Vagina (tissue), 2 donors: ENCODE results near the gene COLQ. TPM values are rescaled to one million over a fixed set of nuclear protein-coding genes. Genes with fewer than 3 reads are reported as not detected.

ENCODE experiments used
- DNase-seq, 2 donors: peaks; one replicate each; pipeline ENCODE4 v3.0.0-alpha.2; 2017; ENCODE audit errors: extremely low spot score in 2 of 2
- H3K27ac ChIP-seq: fragments of 200-600 bp; sonication (generic); one replicate; pipeline ENCODE4 v1.5.1; 2019
- H3K27me3 ChIP-seq: fragments of 200-600 bp; sonication (generic); one replicate; pipeline ENCODE4 v1.5.1; 2019
- H3K36me3 ChIP-seq, 2 donors: fragments of 200-600 bp; sonication (generic); one replicate each; pipeline ENCODE4 v1.5.1; 2017 to 2019
- H3K4me1 ChIP-seq: fragments of 200-600 bp; sonication (generic); one replicate; pipeline ENCODE4 v1.5.1; 2019
- H3K4me3 ChIP-seq, 2 donors: fragments of 200-600 bp; sonication (generic); 1 replicate in 1 of 2; 2 replicates in 1 of 2; pipeline ENCODE4 v1.5.1; 2016 to 2019
- H3K9me3 ChIP-seq: fragments of 200-600 bp; sonication (generic); one replicate; pipeline ENCODE4 v1.5.1; 2019
- CTCF ChIP-seq, 3 experiments: fragments of 450-650 bp in 2 of 3; fragments of 200-600 bp in 1 of 3; sonication (generic) in 1 of 3; IDR thresholded peaks; one replicate each; pipeline ENCODE4 v1.5.1; 2017 to 2019; ENCODE audit warnings: antibody characterized with exemption in 3 of 3, mild to moderate bottlenecking in 2 of 3, moderate library complexity in 2 of 3
- POLR2A ChIP-seq, 2 donors: fragments of 450-650 bp; IDR thresholded peaks; one replicate each; pipeline ENCODE4 v1.6.1; 2017; ENCODE audit warnings: antibody characterized with exemption in 2 of 2, mild to moderate bottlenecking in 2 of 2, moderate library complexity in 2 of 2
- POLR2AphosphoS5 ChIP-seq, 2 donors: sonication (generic); formaldehyde crosslinking; IDR thresholded peaks; one replicate each; pipeline ENCODE4 v1.9.0; 2017; ENCODE audit warnings: antibody characterized with exemption in 2 of 2, mild to moderate bottlenecking in 2 of 2, low read depth in 1 of 2; ENCODE audit not compliant: insufficient read depth in 1 of 2
- intact Hi-C: fragments of 100-400 bp; cut with DNase I; formaldehyde crosslinking; loops from one replicate; pipeline ENCODE4 v1.15.1; 2023
- total RNA-seq: library from RNA; depleted of rRNA; stranded (reverse); fragments of >200 nt; gene quantifications from one replicate; pipeline ENCODE4 v1.2.3, GENCODE V29; 2016

Gene COLQ
- total RNA-seq, 1 donor from 2014 or later: 12.8 TPM

- Histone ChIP-seq H3K36me3 (no peaks in the 10 kb centered on the region), H3K4me1 (no peaks in the 10 kb centered on the region), H3K4me3 (no peak overlapping the region), H3K27ac (no peak overlapping the region), H3K27me3 (no peaks in the 10 kb centered on the region), H3K9me3 (no peaks in the 10 kb centered on the region)
- DNase-seq: no peak
- no peak for TF ChIP-seq POLR2A (IDR thresholded peaks at IDR 0.05)
- TF ChIP-seq POLR2AphosphoS5 (IDR thresholded peaks at IDR 0.05; ENCODE audit: insufficient read depth in 1 of 2, low read depth in 1 of 2): no peak
- TF ChIP-seq CTCF (IDR thresholded peaks at IDR 0.05): no peak
- intact Hi-C loops: no loop called here
These were observed 9.8 kb upstream of the COLQ start for GRCh38 chr3:15531346-15531745.

- no peak overlapping the region for H3K4me3 ChIP-seq
- no peak for DNase-seq
- H3K27me3 ChIP-seq: no peaks in the 10 kb centered on the region
- intact Hi-C loops: no loop called here
- H3K4me1 ChIP-seq: no peaks in the 10 kb centered on the region
- no peaks in the 10 kb centered on the region for H3K36me3 ChIP-seq
- no peaks in the 10 kb centered on the region for H3K9me3 ChIP-seq
- H3K27ac ChIP-seq: no peak overlapping the region
- no peak for TF ChIP-seq POLR2AphosphoS5 (IDR thresholded peaks at IDR 0.05; ENCODE audit: insufficient read depth in 1 of 2, low read depth in 1 of 2)
- no peak for TF ChIP-seq CTCF (IDR thresholded peaks at IDR 0.05)
- TF ChIP-seq POLR2A (IDR thresholded peaks at IDR 0.05): no peak
These were observed 7.5 kb upstream of the COLQ start for GRCh38 chr3:15528854-15529537.

- intact Hi-C loops: no loop called here
- no peak for DNase-seq
- Histone ChIP-seq H3K4me1 (peaks cover 16% of the 10 kb centered on the region), H3K9me3 (no peaks in the 10 kb centered on the region), H3K27me3 (no peaks in the 10 kb centered on the region), H3K4me3 (no peak overlapping the region), H3K36me3 (no peaks in the 10 kb centered on the region), H3K27ac (no peak overlapping the region)
- TF ChIP-seq POLR2A (IDR thresholded peaks at IDR 0.05) (no peak), POLR2AphosphoS5 (IDR thresholded peaks at IDR 0.05; ENCODE audit: insufficient read depth in 1 of 2, low read depth in 1 of 2) (no peak), CTCF (IDR thresholded peaks at IDR 0.05) (no peak)
These were observed 5.5 kb upstream of the COLQ start for GRCh38 chr3:15527031-15527459.

GRCh38 chr3:15525790-15526189 lies 4.3 kb upstream of the COLQ start:
- Histone ChIP-seq H3K36me3 (no peaks in the 10 kb centered on the region), H3K9me3 (no peaks in the 10 kb centered on the region), H3K4me3 (no peak overlapping the region), H3K4me1 (peaks cover 17% of the 10 kb centered on the region), H3K27me3 (no peaks in the 10 kb centered on the region), H3K27ac (no peak overlapping the region)
- no peak for TF ChIP-seq POLR2A (IDR thresholded peaks at IDR 0.05)
- intact Hi-C loops: no loop called here
- DNase-seq: no peak

GRCh38 chr3:15523660-15524417 lies 2.3 kb upstream of the COLQ start:
- Histone ChIP-seq H3K27ac (peak overlapping the region; percentile 52), H3K36me3 (no peaks in the 10 kb centered on the region), H3K27me3 (no peaks in the 10 kb centered on the region), H3K4me1 (peaks cover 17% of the 10 kb centered on the region), H3K4me3 (no peak overlapping the region), H3K9me3 (no peaks in the 10 kb centered on the region)
- intact Hi-C loops: no loop called here
- TF ChIP-seq POLR2AphosphoS5 (IDR thresholded peaks at IDR 0.05; ENCODE audit: insufficient read depth in 1 of 2, low read depth in 1 of 2) (no peak), POLR2A (IDR thresholded peaks at IDR 0.05) (no peak), CTCF (IDR thresholded peaks at IDR 0.05) (no peak)
- no peak for DNase-seq
